Hepatic stellate cell (primary cell): Measurements from ENCODE around the gene SLC24A1.

ENCODE experiments used
- DNase-seq: peaks from one replicate; pipeline ENCODE4 v3.0.0; 2011; ENCODE audit warnings: low spot score

SLC24A1 gene

DNA sequence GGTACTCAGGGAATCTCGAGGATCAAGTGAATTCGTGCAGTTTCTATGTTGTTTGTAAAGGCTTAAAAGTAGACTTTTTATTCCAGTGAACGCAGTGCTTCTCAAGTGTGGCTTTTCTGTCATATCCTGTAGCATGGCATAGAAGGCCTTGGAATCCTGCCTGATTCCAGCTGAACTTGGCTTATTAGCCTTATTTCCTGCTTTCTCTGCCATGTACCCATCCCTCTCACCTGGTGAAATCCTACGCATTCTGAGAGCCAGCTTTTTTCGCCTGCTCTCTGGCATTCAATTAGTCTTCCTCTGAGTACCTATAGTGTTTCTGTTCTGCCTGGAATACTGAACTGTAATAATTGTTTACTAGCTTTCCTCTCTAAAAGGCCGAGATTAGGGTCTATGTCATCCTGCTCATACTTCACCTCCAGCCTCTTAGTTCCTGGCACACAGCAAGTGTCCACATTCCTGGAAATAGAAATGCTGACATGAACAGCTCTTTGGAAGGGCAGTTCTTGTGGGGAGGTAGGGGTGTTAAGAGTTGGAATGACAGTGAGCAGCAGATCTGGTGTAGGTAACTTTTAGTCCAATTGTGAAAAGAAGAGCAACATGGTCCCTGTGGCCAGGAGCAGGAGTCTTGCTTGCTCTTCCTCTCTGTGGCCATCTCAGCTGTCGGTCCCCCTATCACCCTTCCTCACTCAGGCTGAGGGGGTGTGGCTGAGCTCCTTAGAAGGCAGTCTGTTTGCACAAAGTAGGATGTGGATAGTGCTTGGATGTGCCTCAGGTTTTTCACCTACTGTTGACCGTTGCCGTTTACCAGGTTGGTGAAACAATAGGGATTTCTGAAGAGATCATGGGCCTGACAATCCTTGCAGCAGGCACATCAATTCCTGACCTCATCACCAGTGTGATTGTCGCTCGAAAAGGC, 30.4 kb downstream of the SLC24A1 start:
- DNase-seq = no peak

DNA sequence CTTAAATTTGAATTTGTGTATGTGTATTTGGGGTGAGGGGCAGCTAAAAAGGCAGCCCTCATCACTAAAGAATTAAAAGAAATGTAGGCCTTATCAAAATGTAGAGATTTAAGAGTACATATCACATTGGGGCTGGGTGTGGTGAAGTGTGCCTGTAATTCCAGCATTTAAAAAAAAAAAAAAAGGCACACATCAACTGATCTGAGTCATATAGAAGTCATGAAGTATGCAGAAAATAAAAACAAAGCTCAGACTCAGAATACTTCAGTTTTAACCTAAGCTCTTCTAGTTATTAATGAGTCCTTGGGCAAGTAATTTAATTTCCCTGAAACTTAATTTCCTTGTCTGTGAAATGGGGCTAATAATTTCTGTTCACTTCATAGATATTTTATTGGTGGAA, 31.6 kb downstream of the SLC24A1 start:
- peak; percentile 60 for DNase-seq

DNA sequence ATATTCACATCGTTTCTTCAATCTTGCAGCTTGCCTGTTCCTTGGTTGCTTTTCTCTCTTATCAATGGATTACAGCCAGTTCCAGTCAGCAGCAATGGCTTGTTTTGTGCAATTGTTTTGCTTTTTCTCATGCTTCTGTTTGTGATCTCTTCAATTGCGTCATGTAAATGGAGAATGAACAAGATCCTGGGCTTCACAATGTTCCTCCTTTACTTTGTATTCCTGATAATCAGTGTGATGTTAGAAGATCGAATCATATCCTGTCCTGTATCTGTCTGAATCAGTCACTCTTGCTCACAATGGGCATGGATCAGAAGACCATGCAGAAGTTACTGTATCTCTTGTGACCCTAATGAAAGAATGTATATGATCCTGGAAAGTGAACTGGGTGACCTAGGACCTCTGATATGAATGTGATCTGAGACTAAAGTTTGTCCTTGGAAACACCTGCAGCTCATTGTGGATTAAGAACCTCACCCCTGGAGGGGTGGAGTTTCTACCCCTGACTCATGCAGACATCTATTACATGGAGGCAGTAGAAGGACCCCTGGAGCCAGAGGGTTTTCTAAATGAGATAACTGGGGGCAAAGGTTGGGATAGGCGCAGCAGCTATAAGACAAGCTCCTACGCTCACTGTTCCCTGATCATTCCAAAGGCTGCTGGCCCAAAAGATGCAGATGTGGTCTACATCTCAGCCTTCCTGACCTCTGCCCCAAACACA, 32.2 kb downstream of the SLC24A1 start:
- DNase-seq = no peak

DNA sequence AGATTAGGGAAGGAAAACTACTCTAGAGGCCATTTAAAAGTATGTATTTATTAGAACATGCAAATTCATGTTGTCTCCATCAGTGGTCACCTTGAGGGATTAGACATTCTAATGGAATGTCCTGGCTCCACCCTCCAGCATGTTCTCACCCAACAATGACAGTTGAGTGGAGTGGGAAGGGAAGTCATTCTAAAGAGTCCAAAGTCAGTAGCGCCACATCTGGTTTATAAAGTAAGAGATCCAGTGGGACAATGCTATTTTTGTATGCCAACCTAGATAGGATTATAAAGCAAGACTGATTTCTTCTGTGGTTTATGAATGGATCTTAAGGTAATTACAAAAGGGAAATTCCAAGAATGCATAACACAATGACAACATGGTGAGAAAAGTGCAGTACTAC, 33.3 kb downstream of the SLC24A1 start:
- DNase-seq = no peak

DNA sequence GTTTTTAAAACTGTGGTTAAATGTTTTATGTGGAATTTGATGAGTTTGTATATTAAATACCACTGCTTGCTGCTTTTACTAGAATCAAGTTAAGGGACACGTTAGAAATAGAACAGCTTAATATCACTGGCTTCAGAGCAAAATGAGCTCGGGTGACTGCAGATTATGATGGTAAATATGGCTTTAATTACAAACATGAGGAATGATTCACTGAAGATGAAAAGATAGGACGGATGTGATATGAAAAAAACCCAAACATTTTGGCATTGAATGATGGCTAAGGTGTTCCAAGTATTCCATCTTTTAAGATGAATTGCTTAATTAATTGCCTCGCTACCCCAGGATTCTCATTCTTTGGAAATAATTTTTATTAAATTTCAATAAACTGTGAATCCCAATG, 33.7 kb downstream of the SLC24A1 start:
- DNase-seq = no peak

DNA sequence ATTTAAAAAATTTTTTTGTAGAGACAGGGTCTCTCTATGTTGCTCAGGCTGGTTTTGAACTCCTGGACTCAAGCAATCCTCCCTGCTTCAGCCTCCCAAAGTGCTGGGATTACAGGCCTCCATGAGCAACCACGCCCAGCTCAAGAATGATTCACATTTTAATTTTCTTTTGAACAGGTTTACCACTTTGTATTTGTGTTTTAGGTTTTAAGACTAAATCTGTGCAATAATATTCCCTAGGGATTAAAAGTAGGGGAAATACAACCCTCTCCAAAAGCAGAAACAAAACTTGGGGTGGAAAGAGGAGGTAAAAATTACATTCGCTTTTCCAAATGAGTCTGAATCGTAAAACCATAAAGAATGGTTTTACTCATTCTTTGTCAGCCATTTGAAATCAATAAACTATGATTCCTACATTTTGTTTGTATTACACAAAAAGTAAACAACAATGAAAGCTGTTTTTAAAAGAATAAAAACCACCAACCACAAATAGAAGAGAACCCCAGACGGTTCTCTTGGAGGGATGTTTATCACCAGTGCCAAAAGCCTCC, 37.8 kb downstream of the SLC24A1 start:
- no peak for DNase-seq

DNA sequence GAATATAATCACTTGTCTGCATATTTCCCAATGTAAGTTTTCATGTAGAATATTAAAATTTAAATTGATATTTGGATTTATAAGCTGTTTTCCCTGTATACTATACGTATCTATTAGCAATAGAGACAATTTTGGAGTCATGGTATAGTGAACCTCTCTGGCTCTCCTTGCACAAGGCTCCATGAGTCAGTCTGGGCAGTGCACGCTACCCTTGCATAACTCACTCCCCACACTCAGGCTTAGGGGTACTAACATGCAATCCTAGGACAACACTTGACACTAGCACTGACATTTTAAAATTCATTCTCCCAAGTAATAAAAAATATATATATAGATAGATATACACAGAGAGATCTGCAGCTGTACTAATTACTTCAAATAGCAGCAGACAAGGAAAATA, 39.2 kb downstream of the SLC24A1 start:
- DNase-seq = no peak

DNA sequence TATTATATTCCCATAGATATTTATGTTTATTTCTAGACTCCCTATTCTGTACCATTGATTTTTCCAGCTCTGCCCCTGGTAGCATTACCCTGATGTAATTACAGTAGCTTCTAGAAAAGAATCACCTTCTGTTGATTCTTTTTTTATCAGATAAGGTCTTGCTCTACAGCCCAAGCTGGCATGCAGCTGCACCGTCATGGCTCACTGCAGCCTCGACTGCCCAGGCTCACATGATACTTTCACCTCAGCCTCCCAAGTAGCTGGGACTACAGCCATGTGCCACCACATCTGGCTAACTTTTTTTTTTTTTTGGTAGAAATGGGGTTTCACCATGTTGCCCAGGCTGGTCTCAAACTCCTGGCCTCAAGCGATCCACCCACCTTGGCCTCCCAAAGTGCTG, 41.8 kb downstream of the SLC24A1 start:
- no peak for DNase-seq

DNA sequence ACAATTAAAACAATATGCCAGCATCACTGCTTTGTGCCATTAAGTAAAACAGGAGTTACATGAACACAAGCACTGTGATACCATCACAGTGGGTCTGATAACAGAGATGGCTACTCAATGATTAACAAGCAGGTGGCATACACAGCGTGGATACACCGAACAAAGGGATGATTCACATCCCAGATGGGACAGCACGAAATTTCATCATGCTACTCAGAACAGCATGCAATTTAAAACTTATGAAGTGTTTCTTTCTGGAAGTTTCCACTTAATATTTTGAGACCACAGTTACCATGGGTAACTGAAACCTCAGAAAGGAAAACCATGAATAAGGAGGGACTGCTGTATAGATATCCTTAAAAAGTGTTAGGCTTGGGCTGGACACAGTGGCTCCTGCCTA, 44.5 kb downstream of the SLC24A1 start:
- no peak for DNase-seq

DNA sequence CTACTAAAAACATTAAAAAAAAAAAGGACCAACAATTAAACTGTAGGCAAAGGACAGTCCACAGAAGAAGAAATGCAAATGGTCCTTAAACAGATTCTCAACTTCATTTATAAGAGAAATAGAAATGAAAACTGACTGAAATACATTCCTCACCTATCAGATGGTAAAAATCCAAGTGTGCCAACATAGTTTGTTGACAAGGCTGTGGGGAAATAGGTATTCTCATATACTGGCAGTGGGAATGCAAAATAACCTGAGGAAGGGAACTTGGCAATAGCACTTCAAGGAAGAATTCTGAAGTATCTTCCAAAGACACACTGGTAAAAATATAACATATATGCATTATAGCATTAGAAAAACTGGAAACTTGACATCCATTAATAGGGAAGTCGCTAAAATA, 53.8 kb downstream of the SLC24A1 start:
- no peak for DNase-seq

DNA sequence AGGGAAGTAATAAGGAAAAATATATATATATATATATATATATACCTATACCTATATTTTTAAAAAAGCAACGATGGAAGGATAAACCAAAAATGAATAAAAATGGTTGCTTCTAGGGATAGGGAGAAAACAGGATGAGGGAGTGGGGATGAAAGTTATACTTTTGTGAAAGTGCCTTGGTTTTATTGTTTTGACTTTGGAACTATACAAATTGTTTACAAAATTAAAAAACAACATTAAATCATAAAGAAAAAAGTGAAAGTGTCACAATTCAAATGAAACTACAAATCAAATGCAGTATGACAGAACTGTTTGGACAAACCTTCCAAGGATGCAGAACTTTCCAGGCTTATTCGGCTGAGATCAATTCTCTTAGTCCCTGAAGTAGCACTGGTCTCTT, 54.4 kb downstream of the SLC24A1 start:
- DNase-seq = no peak

DNA sequence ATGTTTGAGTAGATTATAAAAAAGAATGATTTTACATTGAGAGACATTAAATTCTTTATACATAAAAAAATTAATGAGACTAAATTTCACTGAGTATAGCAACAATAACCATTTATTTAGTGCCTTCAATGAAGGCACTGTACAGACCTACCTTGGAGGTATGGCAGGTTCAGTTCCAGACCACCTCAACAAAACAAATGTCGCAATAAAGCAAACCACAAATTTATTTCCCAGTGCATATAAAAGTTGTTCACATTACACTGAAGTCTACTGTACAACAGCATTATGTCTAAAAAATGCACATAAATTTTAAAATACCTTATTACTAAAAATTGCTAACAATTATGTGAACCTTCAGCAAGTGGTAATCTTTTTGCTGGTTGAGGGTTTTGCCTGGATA, 58.8 kb downstream of the SLC24A1 start:
- no peak for DNase-seq

DNA sequence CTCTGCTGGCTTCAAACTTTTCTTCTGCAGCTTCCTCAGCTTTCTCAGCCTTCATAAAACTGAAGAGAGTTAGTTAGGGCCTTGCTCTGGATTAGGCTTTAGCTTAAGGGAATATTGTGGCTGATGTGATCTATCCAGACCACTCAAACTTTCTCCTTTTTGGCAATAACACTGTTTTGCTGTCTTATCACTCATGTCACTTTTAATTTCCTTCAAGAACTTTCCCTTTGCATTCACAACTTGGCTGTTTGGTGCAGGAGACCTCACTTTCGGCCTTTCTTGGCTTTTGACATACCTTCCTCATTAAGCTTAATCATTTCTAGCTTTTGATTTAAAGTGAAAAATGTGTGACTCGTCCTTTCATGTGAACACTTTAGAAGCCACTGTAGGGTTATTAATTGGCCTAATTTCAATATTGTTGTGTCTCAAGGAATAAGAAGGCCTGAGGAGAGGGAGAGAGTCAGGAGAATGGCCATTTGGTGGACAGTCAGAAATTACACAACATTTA, 60.7 kb downstream of the SLC24A1 start:
- no peak for DNase-seq

DNA sequence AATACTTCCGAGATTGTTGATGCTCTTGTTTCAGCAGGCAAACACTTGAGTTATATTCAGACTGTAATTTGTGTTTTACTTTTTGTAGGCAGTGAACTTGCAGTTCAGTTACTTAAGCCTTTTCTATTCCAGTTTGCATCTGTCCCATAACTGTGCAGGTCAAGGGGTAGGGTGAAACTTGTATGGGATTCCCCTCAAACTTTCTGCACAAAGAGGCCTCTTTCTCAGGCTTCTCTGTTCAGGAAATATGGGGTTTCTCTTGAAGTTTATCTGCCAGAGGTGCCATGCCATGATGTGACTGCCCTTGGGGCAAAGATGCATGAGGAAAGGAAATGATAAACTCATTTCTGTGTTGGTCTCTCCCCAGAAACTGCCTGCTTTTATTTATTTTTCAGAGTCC, 66.7 kb downstream of the SLC24A1 start:
- no peak for DNase-seq

DNA sequence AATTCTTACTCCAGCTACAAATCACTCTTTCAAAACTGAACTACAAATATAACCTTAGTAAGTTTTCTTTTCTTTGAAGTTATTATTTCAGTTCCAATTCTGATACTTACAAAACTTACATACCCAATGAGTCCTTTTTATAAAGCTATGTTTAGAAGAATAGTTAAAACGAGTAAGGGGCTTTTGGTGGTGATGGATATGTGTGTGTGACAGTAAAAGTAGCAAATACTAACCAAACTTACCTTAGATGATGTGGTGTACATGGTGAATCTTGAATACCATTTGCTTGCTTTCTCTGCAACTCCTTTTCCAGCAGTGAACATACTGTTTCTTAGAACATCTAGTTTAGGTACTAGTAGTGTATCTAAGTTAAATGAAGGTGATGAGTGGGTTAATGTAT, 68.4 kb downstream of the SLC24A1 start:
- no peak for DNase-seq

DNA sequence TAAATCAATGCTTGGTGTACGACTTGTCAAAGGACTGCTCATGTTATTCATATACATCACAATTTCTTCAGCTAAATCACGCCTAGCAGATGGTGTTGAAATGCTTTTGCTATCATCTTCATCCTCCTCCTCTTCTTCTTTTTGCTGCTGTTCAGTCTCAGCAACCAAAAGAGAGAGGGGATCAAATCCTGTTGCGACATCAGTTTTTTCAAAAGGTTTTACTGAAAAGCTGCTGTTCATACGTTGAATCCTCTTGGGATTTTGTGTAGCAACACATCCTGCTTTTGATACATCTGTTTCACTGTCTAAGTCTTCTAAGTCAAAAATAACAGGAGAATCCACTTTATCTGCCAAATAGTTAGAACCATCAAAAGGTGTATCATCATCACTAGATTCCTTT, 69.0 kb downstream of the SLC24A1 start:
- no peak for DNase-seq

DNA sequence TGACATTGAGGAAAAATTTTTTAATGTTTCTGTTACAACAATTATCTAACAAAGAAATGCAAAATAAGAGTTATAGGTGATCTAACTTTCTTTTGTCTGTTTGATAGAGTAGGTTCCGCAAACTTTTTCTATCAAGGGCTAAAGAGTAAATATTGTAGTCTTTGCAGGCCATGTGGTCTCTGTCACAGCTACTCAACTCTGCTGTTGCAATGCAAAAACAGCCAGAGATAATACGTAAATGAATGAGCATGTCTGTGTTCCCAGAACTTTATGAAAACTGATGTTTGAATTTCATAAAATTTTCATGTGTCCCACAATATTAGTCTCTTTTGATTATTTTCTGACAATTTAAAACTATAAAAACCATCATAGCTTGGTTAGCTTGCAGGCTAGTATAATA, 73.3 kb downstream of the SLC24A1 start:
- no peak for DNase-seq
